T-helper 1 cell (primary cell): ENCODE data around the gene SLC51A.
"Not testable (repeated sequence)": the region's sequence is repeated elsewhere in the genome, so short reads cannot be mapped to it uniquely, and the experiment has no call there.

Source experiments
- DNase-seq, 5 donors: peaks; one replicate each; pipeline ENCODE4 v3.0.0-alpha.2; 2012 to 2020

SLC51A gene

GRCh38 chr3:196244166-196244565, 27.8 kb downstream of the SLC51A start:
- not testable (repeated sequence) for DNase-seq

GRCh38 chr3:196246612-196247308, 30.4 kb downstream of the SLC51A start:
- peak in 1 of 5 donors; percentile 31 for DNase-seq

- no peak for DNase-seq
Measured at GRCh38 chr3:196251918-196252317, 35.6 kb downstream of the SLC51A start.

DNA sequence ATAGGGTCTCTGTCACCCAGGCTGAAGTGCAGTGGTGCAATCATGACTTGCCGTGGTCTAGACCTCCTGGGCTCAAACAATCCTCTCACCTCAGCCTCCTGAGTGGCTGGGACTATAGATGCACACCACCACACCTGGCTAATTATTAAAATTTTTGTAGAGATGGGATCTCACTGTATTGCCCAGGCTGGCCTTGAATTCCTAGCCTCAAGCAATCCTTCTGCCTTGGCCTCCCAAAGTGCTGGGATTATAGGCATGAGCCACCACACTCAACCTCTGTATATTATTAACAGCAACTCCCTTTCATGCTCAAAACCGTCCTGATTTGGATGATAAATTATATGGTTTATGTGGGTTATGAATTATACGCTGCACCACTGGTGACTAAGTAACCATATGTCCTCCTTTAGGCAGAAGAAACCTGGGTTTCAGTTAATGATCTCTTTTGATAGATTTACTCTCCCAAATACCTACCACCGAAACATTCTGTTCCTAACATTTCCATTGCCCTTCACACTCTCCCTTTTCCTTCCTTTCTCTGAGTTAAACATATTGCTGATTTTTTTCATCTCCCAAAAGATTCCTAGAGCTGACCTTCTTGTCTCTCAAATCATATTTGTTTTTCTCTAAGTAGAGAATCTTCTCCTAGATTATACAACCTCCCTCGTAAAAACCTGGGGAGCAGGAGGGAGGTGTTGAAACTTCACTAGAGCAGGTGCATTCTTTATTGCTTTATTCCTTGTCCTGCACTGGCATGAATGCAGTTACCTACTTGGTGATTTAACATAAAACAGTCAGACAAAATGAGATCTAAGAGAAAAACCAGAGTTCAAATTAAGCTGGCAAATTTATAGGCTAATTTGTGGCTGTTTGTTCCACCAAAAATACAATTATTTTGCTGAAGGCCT, 38.3 kb downstream of the SLC51A start:
- no peak for DNase-seq

GRCh38 chr3:196255776-196256175, 39.4 kb downstream of the SLC51A start:
- no peak for DNase-seq

DNA sequence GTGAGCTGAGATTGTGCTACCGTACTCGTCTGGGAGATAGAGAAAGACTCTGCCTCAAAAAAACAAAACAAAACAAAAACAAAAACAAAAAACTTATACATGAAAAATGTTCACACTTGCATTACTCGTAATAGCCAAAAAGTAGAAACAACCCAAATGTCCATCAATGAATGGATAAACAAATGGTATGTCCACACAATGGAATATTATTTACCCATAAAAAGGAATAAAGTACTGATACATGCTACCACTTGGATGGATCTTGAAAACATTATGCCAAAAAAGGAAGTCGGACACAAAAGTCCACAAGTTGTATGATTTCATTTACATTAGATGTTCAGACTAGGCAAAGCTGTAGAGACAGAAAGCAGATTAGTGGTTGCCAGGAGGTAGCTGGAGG, 44.5 kb downstream of the SLC51A start:
- no peak for DNase-seq

- no peak for DNase-seq
Measured at GRCh38 chr3:196263819-196264218, 47.5 kb downstream of the SLC51A start.

DNA sequence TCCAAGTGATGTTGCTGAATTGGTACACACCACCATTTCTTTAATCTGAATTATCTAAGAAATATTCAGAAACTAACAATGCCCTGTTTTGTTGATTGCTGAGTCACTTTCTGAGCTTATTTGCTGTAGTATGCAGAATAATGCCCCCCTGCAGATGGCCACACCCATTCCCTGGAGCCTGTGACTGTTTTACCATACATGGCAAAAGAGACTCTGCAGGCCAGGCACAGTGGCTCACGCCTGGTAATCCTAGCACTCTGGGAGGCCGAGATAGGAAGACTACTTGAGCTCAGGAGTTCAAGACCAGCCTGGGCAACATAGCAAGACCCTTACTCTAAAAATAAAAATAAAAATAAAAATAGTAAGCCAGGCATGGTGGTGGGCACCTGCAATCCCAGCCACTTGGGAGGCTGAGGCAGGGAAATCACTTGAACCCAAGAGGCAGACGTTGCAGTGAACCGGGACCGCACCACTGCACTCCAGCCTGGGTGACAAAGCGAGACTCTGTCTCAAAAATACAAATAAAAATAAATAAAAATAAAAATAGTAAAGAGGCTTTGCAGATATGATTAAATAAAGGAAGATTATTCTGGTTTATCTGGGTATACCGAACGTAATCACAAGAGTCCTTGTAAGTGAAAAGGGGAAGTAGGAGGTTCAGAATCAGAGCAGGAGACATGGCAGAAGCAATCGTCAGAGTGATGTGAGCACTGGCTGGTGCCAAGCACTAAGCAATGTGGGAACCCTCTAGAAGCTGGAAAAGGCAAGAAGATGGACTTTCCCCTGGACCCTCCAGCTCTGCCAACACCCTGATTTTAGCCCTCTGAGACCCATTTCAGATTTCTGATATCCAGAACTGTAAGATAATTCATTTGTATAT, 52.2 kb downstream of the SLC51A start:
- DNase-seq = peak in 1 of 5 donors; percentile 42

GRCh38 chr3:196270499-196270898, 54.2 kb downstream of the SLC51A start:
- DNase-seq = no peak

- DNase-seq = no peak
Measured at GRCh38 chr3:196272826-196273225, 56.5 kb downstream of the SLC51A start.

DNA sequence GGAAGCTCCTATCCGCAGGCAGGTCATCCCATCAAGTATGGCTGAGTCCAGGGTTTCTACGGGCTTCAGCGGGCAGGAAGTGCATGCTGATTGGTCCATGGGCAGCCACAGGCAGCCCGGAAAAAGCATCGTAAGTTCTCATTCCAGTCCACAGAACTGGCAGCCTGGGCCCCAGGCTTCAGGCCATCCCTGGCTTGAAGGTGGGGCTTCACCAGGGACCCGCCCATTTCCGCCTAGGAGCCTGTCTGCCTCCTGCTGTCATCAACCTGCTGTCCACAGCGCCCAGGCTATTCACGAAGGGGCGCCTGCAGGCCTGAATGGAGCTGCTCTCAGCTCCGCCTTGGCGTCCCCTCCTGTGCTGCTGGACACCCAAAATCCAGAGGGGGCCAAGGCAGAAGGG, 57.3 kb downstream of the SLC51A start:
- peak in 1 of 5 donors; percentile 57 for DNase-seq

DNA sequence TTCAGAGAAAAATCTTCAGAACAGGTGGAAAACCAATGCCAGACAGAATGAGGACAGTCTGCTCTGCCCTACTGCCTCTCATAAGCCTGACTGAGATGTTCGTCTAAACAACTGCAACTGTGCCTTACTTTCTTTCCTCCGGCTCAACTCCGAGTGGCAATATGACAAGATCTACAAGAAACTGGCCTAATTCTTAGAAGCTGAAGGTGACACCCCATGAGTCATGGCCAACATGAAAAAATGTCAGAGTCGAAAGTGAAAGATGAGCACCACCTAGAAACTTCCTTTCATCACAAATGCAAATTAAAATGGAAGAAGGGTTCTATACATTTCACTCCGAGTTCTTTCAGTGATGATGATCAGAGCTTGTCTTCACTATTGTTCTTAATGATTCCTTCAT, 58.3 kb downstream of the SLC51A start:
- peak in 4 of 5 donors; percentile 28 to 95 (median 42) for DNase-seq

- DNase-seq = no peak
Measured at GRCh38 chr3:196275126-196275525, 58.8 kb downstream of the SLC51A start.

DNA sequence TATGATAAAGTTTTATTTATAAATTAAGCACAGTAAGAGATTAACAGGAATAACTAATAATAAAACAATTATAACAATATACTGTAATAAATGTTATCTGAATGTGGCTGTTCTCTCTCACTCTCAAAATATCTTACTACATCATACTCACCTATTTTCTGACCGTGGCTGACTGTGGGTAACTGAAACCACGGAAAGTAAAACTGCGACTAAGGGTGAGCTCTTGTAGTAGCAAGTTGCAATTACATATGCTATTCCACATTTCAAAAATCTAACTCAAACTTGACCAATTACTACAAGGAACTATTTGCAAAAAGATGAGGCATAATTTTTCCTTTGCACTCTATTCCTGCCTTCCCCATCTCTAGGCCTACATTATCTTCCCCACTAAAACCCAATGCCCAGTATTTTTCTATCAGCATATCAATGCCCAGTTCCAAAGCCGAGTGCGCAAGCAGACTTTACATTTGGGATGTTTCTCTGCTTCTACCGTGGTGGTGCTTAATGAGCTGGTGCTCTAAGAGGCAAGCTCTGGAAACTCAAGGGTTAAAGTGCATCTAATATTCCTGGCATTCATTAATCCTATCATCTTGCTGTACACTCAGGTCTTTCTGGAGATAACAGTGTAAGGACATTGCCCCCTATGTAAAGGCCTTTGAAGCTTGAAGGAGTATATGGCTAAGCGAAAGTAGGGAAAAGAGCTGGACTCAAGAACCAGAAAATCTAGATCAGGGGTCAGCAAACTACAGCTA, 64.5 kb downstream of the SLC51A start:
- peak in 1 of 5 donors; percentile 60 for DNase-seq

DNA sequence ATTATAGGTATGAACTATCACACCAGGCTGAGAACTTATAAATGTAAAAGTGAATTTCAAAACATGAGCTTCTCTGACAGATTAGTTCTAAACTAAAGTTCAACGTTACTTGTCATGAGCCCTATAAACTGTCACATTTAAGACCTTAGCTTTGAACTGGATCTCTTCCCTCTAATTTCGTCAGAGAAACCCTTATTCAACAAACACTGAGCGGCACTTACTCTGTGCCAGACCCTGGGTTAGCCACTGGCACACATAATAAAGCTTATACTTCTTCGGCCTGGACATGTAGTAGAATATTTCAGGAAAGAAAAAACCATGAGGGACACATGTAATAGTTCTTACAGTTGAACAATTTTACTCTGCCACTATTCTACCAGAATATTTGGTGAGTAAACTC, 65.6 kb downstream of the SLC51A start:
- DNase-seq = no peak
